ENCODE measurements around the gene FRAS1.

GRCh38 chr4:78527103-78527502, 470.0 kb downstream of the FRAS1 start:
- TF ChIP-seq CTCF (IDR thresholded peaks at IDR 0.05) (no peak), POLR2A (IDR thresholded peaks at IDR 0.05) (no peak), POLR2AphosphoS5 (IDR thresholded peaks at IDR 0.05) (no peak)

Measured in prostate gland (tissue), 2 donors.